Ishikawa (cell line): ENCODE data around the gene SH3PXD2A.

Source experiments
- CEBPB ChIP-seq: IDR thresholded peaks from 2 replicates; pipeline ENCODE4 v1.6.1; 2012
- EP300 ChIP-seq: IDR thresholded peaks from 2 replicates; pipeline ENCODE4 v1.6.1; 2012; ENCODE audit warnings: borderline replicate concordance
- FOXM1 ChIP-seq: IDR thresholded peaks from 2 replicates; pipeline ENCODE4 v1.6.1; 2012; ENCODE audit warnings: low read depth, borderline replicate concordance

DNA sequence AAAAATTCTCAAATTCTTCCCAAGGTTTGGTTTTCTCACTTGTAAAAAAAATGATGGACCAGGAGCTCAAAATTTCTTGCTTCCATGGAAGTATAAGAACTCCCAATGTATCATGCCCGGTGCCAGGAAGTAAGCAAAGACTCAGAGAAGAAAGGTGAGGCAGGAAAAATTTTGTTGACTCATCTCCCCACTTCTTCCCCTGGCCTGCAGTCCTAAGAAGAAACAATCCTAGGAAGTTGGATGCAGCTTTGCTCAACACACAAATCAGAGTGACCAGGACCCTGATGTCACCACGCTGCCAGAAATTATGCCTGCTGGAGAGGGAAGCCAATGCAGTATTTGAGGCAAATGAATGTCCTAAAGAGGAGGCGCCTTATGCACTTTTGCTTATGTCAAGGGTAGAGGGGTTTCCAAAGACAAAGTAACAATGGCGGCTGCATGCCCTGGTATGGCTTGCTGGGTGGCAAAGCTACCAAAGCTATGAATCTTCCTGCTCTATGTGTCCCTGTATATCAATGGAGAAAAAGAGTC, 198.2 kb downstream of the SH3PXD2A start:
- TF ChIP-seq EP300 = no peak
- no peak for TF ChIP-seq CEBPB
- TF ChIP-seq FOXM1 = no peak
